GM21576 (cell line): ENCODE measurements around the gene FOXL3.

Experiments used
- ATAC-seq: cut with Tn5 transposase; IDR thresholded peaks from one replicate; pipeline ENCODE4 v1.9.1; 2021; ENCODE audit warnings: mild to moderate bottlenecking, moderate library complexity; ENCODE audit not compliant: unreplicated experiment

Gene FOXL3

GRCh38 chr7:300546-301290 lies 10.7 kb downstream of the FOXL3 start:
- no peak for ATAC-seq

GRCh38 chr7:301291-302053 lies 11.5 kb downstream of the FOXL3 start:
- no peak for ATAC-seq

GRCh38 chr7:302054-302992 lies 12.4 kb downstream of the FOXL3 start:
- no peak for ATAC-seq

GRCh38 chr7:303425-303824 lies 13.5 kb downstream of the FOXL3 start:
- no peak for ATAC-seq

- ATAC-seq = no peak
These were observed 14.1 kb downstream of the FOXL3 start for GRCh38 chr7:303884-304573.

GRCh38 chr7:304574-305409 lies 14.8 kb downstream of the FOXL3 start:
- ATAC-seq = no peak

GRCh38 chr7:305410-306151 lies 15.6 kb downstream of the FOXL3 start:
- ATAC-seq = no peak

- ATAC-seq = no peak
These were observed 18.0 kb downstream of the FOXL3 start for GRCh38 chr7:307970-308369.

- ATAC-seq = no peak
These were observed 19.7 kb downstream of the FOXL3 start for GRCh38 chr7:309586-310228.

- no peak for ATAC-seq
These were observed 21.2 kb downstream of the FOXL3 start for GRCh38 chr7:311131-311680.

- ATAC-seq = no peak
These were observed 21.8 kb downstream of the FOXL3 start for GRCh38 chr7:311796-312195.

GRCh38 chr7:312424-312823 lies 22.5 kb downstream of the FOXL3 start:
- no peak for ATAC-seq

- no peak for ATAC-seq
These were observed 24.9 kb downstream of the FOXL3 start for GRCh38 chr7:314853-315252.

GRCh38 chr7:315516-316265 lies 25.7 kb downstream of the FOXL3 start:
- ATAC-seq = no peak

- no peak for ATAC-seq
These were observed 27.9 kb downstream of the FOXL3 start for GRCh38 chr7:317643-318405.

GRCh38 chr7:318476-318875 lies 28.5 kb downstream of the FOXL3 start:
- ATAC-seq = no peak
